ENCODE data around the gene CFDP1.

Gene CFDP1

DNA sequence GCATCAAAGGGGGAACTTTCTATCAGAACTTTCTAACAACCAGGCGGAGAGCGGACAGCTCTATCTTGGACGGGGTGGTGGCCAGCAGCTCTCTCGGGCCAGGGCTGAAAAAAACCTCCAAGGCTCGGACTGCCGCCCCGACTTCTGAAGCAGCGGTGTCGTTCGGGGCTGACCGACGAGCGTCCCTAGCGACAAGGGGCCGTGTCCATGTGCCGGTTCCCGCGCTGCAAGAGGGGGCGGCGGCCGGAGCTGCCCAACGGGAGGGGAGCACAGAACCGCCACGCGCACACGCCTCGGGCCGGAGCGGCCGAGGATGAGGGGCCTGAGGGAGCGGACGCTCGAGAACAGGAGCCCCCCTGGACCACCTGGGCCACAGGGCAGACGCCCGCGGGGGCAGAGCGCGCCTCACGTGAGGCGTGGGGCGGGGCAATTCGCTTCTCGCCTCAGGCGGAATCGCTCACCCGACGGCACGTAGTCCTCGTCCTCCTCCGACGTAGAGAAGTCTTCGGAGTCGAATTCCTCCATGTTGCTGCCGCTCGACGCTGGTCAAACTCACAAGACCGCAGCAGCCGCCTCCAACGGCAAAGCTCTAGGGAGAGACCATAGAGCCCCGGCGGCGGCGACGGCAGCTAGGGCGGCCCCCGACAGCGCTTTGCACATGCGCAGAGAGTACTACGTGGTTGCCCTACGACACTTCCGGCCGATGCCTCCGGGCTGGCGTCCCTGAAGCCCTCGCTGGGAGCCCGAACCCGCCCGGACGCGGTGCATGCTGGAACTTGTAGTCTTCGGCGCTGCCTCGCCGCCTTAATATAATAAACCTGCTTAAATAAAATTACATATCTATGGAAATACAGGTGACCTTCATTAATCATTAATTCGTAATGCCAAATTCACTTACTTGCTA, at the start of gene CFDP1:
CFDP1 (minus strand) TSS at position 676 of the 904 bp plus-strand sequence; CDS start at position 525, 151 bp downstream.
- DNase-seq, result peak; percentile 89 to 90

DNA sequence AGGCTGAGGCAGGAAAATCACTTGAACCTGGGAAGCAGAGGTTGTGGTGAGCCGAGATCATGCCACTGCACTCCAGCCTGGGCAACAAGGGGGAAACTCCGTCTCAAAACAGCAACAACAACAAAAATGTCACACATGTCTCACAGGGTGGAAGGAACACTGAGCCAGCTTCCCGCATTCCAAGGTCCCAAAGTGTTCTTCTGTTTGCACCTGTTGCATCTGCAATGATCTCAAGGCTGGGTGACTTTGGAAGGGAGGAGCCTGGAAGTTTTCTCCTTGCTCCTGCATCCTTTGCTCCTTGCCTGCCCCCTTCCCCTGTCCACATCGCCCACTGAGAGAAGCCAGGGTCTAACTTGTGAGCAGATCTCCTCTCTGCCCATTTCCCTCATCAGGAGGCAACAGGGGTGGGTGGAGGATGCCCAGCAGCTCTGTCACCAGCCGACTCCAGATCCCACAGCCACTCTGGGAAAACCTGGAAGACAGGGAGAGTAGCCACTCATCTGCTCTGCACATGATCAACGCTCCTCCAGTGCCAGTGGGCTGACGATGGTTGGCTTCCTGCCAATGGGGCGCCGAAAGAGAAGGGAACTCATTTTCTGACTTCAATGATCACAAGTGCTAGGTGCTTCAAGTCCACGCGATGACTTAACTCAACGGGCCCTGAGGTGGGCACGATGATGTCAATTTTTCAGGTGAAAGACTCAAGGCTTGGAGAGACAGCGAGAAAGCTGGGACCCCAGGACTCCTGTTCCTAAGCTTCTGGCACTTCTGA, 49.3 kb upstream of the CFDP1 start:
- no peak for DNase-seq

DNA sequence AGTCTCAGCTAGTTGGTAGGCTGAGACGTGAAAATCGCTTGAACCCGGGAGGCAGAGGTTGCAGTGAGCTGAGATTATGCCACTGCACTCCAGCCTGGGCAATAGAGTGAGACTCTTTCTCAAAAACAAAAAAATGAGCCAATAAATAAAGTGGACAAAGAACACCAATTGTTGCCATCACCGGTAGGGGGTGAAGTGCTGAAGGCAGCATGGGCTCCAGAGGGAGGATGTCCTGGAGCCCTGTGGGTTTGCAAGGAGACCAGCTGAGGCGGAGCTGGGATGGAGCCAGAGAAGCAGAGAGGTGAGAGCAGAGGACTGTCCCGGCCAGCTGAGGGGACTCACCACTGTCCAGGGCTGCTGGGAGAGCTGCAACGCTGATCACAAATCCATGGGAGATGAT, 48.2 kb upstream of the CFDP1 start:
- no peak for DNase-seq

DNA sequence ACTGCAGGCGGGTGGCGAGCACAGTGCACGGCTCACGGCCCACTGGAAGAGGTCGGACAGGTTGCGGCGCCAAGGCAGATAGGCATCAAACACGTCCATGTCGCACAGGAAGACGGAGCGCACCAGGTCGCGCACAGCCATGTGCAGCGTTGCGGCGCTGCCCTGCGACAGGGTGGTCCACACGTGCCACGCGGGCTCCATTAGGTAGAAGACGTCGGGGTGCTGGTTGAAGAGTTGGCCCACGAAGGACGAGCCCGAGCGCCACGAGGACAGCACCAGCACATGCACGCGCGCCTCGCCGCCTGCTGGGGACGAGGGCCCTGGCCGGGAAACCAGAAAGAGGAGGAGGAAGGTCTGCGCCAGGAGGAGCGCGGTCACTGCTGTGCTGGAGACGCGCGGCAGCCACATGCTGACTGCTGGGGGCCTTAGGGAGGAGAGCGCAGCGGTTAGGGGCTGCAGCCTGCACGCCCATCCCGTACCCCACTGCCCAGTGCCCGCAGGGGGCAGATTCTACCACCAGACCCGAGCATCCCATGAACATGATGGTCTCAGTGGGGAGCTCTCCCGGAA, 46.2 kb upstream of the CFDP1 start:
- DNase-seq, result no peak

DNA sequence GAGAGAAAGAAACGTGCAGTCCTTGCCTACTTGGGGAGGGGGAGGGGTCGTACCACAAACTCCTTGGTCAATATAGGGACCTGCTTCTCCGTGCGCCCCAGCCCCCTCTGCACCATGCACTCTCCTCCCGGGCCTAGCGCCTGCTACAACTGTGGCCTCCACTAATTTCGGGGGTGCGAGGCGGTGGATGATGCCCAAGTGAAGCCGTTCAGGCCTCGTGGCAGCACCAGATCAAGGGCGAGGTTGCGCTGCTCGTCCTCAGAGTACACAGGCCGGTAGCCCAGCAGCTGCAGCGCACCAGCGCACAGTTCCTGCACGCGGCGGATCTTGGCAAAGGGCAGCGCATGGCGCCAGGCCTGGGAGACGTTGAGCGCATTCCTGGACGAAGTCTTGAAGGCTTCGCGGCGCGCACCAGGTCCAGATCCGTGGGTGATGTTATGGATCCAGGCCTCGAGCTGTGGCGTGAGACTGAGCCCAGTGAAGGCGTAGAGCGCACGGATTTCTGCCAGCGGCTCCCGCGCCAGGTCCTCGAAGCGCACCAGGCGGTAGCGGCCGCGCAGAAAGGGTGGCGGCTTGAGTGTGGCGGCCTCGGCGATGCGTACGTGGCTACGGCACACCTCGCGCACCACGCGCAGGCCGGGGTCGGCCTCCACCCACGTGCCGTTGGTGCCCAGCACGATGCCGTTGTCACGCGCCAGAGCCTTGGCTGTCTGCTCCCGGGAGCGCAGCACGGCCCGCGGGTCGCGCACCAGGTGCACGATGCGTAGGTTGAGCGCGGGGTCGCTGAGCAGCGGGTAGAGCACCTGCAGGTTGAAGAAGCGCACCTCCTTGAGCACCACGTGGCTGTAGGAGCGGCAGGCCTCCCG, 45.4 kb upstream of the CFDP1 start:
- no peak for DNase-seq

DNA sequence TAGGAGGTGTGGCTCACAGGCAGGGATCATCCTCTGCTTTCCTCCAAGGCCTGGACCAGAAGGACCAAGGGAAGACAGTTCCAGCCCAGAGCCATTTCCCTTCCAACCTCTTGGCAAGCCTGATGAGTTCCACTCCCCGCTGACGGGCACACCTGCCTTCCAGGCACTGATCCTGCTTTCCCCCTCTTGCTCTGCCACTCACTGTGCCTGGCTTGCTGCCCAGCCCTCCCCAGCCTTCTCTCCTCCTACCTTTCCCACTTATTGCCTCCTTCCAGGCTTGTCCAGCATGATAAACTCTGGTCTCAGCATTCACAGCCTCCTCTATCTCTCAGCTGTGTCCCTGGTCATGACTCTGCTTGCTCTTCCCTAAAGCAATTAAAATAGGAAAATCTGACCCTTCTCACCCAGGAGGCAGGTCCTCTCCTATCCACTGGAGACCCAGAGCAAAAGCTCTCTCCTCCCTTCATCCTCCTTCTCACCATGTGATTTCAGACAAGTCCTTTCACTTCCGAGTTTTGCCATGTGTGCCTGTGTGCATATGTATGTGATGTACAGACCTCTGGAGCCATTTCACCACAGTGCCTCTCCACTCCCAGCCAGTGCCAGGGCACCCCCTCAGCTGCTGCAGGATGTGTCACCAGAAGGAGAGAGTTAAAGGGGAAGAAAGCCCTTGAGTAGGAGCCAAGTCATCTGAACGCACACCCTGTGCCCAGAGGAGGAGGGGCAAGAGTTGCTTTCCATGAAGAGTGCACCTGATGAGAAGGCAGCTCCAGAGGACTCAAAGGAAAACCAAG, 44.6 kb upstream of the CFDP1 start:
- peak; percentile 34 to 70 for DNase-seq

DNA sequence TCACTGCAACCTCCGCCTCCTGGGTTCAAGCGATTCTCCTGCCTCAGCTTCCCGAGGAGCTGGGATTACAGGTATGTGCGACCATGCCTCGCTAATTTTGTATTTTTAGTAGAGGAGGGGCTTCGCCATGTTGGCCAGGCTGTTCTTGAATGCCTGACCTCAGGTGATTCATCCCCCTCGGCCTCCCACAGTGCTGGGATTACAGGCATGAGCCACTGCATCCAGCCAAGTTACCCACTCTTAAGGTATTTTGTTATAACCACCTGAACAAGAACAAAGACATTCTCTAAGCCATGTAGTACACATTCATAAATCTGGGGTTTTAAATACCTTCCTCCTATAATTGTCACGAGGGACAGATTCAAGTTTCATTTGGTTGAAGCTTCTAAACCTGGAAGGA, 43.5 kb upstream of the CFDP1 start:
- DNase-seq, result no peak

DNA sequence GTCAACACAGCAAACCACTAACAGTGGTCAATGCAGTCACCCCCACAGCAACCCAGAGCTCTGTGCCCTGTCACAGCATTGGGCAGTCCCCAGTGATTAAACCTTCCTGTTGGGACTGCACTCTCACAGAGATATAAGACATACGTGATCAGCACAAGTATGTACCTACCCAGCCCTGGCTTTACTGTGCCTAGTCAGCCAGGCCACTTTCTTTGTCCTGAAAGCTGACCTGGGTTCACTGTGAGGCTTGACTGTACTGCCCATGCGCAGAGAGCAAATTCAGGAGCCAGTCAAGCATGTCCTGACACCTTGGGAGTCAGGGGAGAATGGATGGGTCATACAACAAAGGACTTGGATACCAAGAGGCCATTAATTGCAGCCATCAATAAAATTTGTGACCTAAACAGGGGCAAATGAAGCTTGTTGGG, 42.1 kb upstream of the CFDP1 start:
- no peak for DNase-seq

DNA sequence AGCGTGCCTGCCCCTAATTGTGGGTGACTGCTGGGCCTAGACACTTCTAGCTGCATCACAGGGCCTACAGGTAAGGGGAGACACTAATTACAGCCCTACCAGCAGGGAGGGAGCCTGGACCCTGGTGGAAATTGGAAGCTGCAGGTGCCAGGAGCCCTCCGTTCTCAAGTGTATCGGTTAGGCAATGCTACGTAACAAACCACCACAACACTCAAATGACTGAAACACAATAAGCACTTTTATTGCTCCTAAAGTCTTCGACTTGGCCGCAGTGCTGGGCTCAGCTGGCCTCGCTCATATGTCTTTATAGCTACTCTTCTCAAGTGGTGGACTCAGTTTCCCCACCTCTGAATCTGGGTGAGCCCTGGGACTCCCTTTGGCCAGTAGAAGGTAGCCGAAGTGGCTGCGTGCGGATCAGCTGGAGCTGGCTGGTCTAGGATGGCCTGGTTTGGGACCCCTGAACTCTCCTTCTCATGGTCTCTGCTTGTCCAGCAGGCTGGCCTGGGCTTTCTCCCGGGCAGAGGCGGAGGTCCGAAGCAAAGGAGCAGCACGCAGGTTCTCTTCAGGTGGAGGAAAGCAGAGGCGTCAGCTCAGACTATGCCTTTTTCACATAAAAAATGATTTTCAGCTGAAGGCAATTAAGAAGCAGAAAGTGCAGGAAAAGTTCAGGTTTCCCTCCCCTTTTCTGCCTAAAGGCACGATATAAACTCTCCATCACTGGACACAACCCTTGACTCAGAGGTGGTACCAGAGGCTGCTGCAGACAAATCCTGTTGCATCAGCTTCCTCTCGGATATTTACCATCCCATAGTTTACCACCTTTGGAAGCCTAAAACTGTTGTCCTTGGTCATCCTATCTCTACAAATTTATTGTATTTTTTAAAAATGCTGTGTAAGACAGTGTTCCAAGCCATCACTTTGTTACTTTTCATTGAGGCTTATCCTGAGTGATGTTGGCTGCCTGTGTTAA, 39.9 kb upstream of the CFDP1 start:
- no peak for DNase-seq

DNA sequence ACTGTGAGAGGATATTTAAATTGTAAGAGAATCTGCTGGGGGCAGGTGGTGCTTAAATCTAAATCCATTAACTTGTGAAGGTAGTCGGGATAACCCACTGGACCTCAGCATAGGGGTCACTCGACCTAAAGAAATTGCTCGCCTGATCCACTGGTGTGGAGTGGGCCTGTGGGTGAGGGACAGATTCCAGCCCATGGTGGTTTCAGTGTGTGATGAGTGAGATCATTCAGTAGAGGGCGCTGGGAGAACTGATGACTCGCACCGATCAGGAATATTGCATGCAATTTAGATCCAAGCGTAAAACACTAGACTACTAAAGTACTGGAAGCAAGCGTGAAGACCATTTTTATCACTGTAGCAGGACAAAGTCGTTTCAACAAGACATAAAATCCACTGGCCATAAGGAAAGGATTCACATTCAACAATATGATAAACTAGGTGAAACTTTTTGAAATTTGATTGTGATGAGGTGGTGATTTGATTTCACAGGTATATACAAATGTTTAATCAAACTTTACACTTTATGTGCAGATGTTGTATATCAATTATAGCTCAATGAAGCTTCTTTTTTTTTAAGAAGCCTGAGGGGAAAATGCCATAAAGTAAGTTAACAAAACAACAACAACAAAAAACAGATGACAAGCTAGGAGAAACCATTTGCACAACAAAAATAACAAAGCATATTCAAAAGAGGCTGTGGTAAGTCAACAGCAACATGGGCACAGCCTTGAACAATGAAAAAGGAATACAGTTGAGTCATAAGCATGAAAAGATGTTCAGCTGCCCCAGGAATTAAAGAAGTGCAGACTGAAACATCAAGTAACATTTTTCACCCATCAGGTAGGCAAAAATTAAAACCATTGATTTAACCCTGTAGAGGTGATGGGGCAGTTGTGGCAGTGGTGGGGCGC, 38.7 kb upstream of the CFDP1 start:
- peak; percentile 46 to 59 for DNase-seq

DNA sequence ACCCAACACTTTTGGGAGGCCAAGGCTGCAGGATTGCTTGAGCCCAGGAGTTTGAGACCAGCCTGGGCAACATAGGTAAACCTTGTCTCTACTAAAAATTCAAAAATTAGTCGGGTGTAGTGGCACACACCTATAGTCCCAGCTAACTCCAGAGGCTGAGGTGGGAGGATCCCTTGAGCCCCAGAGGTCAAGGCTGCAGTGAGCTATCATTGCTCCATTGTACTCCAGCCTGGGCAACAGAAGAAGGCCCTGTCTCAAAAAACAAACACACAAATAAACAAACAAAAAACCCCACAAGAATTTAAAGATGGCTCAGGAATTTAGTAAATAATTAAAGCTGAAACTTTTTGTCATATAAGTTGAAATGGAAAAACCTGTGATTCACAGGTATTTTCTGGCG, 33.5 kb upstream of the CFDP1 start:
- DNase-seq, result no peak

DNA sequence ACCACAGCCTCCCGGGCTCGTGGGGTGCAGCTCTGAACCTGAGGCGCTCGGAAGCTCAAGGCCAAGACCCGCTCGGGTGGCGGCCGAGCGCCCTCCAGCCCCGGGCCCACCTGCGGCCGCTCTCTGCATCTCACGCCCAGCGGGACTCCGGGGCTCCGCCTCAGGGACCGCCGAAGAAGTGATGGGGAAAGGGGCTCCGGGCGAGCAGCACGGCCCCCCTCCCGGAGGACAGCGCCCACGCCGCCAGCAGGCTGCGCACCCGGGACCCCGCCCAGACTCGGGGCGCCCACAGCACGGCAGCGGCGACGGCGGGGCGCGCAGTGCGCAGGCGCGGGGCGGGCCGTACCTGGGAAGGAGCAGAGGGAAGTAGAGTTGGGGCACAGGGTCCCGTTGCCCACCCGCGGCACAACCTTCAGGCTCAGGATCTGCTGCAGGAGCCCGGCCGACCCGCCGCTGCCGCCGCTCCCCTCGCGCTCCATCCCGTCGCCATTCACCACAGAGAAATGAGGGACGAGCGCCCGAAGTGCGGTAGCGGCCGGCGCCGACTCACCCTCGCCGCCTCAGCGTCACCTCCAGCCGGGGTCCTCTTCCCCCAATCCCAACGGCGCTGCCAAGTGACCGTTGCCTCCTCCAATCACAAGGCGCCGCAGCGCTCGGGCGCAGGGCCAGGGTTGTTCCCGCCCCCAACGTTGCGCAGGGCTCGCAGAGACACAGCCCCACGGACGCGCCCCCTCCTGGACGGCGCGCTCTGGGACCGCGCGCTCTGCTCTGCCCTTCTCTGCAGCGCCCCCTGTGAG, 31.0 kb upstream of the CFDP1 start, which contains the start of gene TMEM170A:
TMEM170A (minus strand) TSS at position 568 of the 797 bp plus-strand sequence; CDS start at position 479, 89 bp downstream.
- DNase-seq, result peak; percentile 94 to 95

DNA sequence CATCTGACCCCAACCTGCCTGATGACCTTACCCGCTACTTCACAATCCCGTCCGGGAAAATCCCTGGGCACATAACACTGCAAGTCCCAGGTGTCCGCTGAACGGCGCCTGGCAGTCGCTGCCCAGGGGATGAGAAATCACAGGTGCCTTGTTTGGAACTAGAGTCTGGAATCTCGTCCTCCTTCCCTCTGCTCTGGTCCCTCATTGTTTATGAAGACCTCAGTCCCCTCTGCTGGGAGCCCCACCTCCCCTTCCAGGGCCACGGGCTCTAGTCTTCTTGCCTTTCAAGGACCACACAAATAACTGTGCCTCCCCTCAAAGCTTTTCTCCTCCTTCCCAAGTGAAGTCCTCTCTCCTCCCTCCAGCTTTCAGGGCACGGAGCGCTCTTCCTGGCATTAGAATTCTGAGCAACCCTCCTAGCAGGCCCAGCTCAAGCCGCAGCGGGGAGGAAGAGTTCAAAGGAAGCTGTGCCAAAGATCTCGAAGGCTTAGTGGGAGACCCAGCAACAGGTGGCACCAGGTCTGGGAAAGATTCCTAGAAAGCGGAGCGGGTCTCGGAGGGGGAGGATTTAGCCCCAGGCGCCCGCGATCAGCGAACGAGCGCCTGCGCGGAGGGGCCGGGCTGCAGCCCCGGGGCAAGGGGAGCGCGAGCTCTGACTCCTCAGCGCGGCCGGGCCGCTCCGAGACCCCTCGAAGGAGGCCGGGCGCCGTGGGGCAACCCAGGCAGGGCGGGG, 30.3 kb upstream of the CFDP1 start:
- DNase-seq, result peak; percentile 1 to 22

DNA sequence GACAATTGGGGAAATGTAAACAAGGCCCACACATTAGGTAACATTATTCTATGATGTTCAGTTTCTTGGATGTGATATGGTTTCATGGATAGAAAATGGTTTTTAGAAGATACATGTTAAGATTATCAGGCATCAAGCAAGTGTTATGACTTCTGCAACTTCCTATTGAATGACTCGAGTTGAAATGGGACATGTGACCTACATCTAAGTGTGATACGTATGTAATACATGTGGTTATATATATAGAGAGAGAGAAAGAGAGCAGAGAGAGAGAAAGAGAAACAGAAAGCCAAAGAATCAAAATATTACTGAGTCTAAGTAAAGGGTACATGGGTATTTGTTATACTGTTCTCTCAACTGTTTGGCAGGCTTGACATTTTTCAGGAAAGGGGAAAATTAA, 29.5 kb upstream of the CFDP1 start:
- DNase-seq, result no peak

DNA sequence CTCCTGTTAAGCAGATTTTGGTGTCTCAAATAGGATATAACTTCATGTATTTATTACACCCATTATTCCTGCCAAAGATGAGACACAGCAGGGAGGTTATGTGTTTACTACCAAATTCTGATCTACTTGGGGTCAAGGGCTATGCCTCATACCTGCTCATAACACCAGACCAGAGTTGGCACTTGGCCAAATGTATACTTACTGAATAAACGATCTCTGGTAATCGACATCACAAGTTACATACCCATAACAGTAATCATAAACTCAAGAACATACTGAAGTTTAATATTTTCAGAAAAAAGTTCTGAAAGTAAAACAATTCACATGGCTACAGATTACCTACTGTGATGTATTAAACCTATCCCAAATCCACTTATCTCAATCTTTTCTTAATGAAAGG, 28.3 kb upstream of the CFDP1 start:
- DNase-seq, result no peak

DNA sequence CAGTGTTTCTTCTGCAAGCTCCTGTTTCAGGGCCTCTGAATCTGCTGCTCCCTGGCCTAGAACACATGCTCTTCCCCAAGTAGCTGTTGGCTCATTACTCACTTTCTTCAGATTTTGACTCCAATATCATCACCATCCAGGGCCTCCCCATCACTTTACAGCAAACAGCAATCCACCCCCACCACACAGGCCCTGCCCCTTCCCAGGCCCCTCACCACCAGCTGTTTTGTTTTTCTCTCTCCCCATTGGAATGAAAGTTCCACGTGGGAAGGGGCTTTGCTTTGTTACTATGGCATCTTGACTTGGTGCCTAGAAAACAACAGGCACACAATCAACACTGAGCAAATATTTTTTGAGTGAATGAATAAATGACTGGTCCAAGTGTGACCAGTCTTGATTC, 27.1 kb upstream of the CFDP1 start:
- no peak for DNase-seq

DNA sequence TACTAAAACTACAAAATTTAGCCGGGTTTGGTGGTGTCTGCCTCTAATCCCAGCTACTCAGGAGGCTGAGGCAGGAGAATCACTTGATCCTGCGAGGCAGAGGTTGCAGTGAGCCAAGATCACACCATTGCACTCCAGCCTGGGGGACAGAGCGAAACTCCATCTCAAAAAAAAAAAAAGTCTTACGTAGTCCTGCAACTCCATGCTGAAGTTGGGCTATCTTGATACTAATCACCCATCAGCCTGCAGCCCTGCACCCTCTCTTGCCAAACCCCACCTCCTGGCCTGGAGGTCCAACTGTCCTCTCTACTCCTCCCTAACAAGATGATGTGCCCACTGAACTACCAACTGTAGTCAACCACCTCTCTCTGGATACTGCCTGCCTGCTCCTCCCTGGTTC, 26.4 kb upstream of the CFDP1 start:
- DNase-seq, result no peak

DNA sequence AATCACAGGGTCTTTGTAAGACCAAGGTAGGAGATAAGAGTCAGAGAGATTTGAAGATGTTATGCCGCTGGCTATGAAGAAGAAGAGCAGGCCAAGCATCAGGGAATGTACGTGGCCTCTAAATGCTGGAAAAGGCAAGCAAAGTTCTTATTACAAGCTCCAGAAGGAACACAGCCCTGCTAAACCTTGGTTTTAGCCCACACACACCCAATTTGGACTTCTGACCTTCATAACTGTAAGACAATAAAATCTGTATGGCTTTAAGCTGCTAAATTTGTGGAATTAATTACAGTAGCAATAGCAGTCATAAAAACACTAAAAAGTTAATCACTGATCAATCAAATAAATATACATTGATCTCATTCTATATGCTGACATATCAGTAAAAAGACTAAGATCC, 25.1 kb upstream of the CFDP1 start:
- no peak for DNase-seq

Data from NCI-H2081 (cell line).